GM10248 (cell line): ENCODE data around the gene MAP2K4.

Experiments
- CTCF ChIA-PET: fragments of 300-600 bp; sonication (Branson Sonifier 250); formaldehyde crosslinking; extraction: SDS; loops from one replicate; lab custom pipeline; 2021; ENCODE audit warnings: antibody characterized with exemption; lab: Yijun Ruan, JAX
- POLR2A ChIA-PET: fragments of 350-650 bp; sonication (Branson Sonifier 250); formaldehyde crosslinking; extraction: SDS; loops from one replicate; lab custom pipeline; 2020; ENCODE audit warnings: antibody characterized with exemption; lab: Yijun Ruan, JAX
- DNase-seq: peaks from one replicate; pipeline ENCODE4 v3.0.0; 2012; ENCODE audit errors: extremely low spot score
- CTCF ChIP-seq: IDR thresholded peaks from 2 replicates; pipeline ENCODE4 v1.5.1; 2012; ENCODE audit warnings: mild to moderate bottlenecking, low read depth; ENCODE audit errors: extremely low read depth, missing control alignments, control extremely low read depth

The MAP2K4 gene

GRCh38 chr17:12116143-12116542 lies 95.5 kb downstream of the MAP2K4 start:
- CTCF ChIA-PET, result interaction anchor here (1.1 kb wide), 1 partner anchor 9 kb away, joined by 3 read pairs; no protein-coding TSS in a partner anchor

GRCh38 chr17:12118617-12119016 lies 97.9 kb downstream of the MAP2K4 start:
- TF ChIP-seq CTCF, result no peak
- CTCF ChIA-PET, result interaction anchor here (1.8 kb wide), 1 partner anchor 97 kb away, joined by 4 read pairs; no protein-coding TSS in a partner anchor
- POLR2A ChIA-PET, result no interaction called here
- DNase-seq, result no peak

More at GRCh38 chr17:12116143-12116542, 95.5 kb downstream of the MAP2K4 start:
- no peak for TF ChIP-seq CTCF
- POLR2A ChIA-PET, result no interaction called here
- no peak for DNase-seq

GRCh38 chr17:12122075-12122474 lies 101.4 kb downstream of the MAP2K4 start:
- CTCF ChIA-PET, result interaction anchor here (1.2 kb wide), 1 partner anchor 23 kb away, joined by 4 read pairs; no protein-coding TSS in a partner anchor
- DNase-seq, result no peak
- POLR2A ChIA-PET, result no interaction called here

DNA sequence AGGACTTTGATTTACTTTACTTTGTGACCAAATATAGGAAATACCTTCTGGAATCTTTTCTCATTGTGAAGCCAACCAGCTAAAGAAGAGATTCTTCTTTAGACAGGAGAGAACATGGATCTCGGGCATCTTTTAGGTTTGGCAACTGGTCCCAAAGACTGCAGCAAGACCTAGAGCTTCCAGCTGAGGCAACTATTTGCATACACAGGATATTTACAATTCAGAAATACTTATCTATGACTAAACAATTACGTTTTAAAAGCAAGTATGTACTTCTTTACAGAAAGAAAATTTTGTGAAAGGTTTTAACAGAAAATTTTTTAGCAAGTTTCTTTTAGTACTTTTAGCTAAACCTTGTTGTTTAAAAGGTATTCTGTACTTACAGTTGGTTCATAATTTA lies 106.5 kb downstream of the MAP2K4 start:
- ChIA-PET CTCF (interaction anchor here (1.0 kb wide), 1 partner anchor 21 kb away, joined by 3 read pairs; no protein-coding TSS in a partner anchor), POLR2A (interaction anchor here (1.1 kb wide), 1 partner anchor 19 kb away, joined by 3 read pairs; no protein-coding TSS in a partner anchor)
- no peak for DNase-seq
- TF ChIP-seq CTCF, result no peak

More at GRCh38 chr17:12122075-12122474, 101.4 kb downstream of the MAP2K4 start:
- no peak for TF ChIP-seq CTCF

- ChIA-PET CTCF (interaction anchor here (1.0 kb wide), 1 partner anchor 21 kb away, joined by 3 read pairs; no protein-coding TSS in a partner anchor), POLR2A (no interaction called here)
- no peak for DNase-seq
- no peak for TF ChIP-seq CTCF
Measured at GRCh38 chr17:12127667-12128066, 107.0 kb downstream of the MAP2K4 start.

- ChIA-PET CTCF (interaction anchor here (1.0 kb wide), 1 partner anchor 9 kb away, joined by 3 read pairs; no protein-coding TSS in a partner anchor), POLR2A (no interaction called here)
- DNase-seq, result no peak
- no peak for TF ChIP-seq CTCF
Measured at GRCh38 chr17:12128946-12129345, 108.3 kb downstream of the MAP2K4 start.
